ENCODE data around the gene FAM83E. TPM values are rescaled to one million over a fixed set of nuclear protein-coding genes. Genes with fewer than 3 reads are reported as not detected.

Gene FAM83E
- total and polyA plus RNA-seq, 3 donors from 2014 or later = 0.99 to 2.2 (median 1.6) TPM

DNA sequence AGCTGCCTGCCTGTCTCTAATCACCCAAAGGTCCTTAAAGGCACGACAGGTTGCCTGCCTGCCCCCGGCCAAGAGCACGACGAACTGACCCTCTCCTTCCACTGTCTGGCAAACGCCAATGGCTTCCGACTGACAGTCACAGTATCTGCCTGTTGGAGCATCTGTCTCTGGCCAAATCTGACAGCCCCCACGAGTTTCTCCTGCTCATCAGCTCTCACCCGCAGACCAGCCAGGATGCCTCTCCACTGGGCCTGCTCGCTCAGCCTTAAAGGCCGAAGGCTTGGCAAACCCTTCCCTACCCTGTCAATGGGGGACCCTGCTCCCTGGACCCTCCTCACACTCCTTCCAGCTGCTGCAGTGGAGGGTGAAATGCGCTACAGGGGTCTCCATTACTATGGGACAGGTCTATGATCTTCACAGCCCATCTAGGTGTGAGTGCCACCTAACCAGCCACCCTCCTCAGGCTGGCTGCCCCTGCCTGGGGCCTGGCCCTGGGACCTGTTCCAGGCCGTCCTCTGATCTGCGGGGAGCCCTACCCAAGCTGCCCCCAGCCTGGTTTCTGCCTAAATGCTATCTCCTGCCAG is 932 bp downstream of the FAM83E start:
- Histone ChIP-seq H3K36me3 (ENCODE audit: low read depth, missing control alignments) (no peaks in the 10 kb centered on the region), H3K27me3 (no peaks in the 10 kb centered on the region), H3K4me3 (no peak overlapping the region), H3K27ac (no peak overlapping the region), H3K4me1 (peaks cover 16% of the 10 kb centered on the region), H3K9me3 (no peaks in the 10 kb centered on the region)
- no peak for DNase-seq
- 68 to 73% methylated on average over 5 to 13 of the region's 13 CpGs for WGBS, 2 donors
- TF ChIP-seq CTCF (IDR thresholded peaks at IDR 0.05) (no peak), POLR2A (IDR thresholded peaks at IDR 0.05) (no peak)
- intact Hi-C loops (cut with DNase I; ENCODE audit: low total_unique reads) = no loop called here

- Histone ChIP-seq H3K4me3 (no peak overlapping the region), H3K9me3 (no peaks in the 10 kb centered on the region), H3K4me1 (peaks cover 16% of the 10 kb centered on the region), H3K27ac (no peak overlapping the region), H3K36me3 (ENCODE audit: low read depth, missing control alignments) (no peaks in the 10 kb centered on the region), H3K27me3 (no peaks in the 10 kb centered on the region)
- no peak for DNase-seq
- TF ChIP-seq POLR2A (IDR thresholded peaks at IDR 0.05) = no peak
- TF ChIP-seq CTCF (IDR thresholded peaks at IDR 0.05) = no peak
- 88% methylated on average over 19 to 39 of the region's 39 CpGs for WGBS, 2 donors
- intact Hi-C loops (cut with DNase I; ENCODE audit: low total_unique reads) = no loop called here
Measured at GRCh38 chr19:48613024-48613851, 1.6 kb downstream of the FAM83E start.

GRCh38 chr19:48611872-48612271 is 3.0 kb downstream of the FAM83E start:
- H3K27ac ChIP-seq = no peak overlapping the region
- DNase-seq = no peak
- no peaks in the 10 kb centered on the region for H3K27me3 ChIP-seq
- 90% methylated on average over 3 to 14 of the region's 14 CpGs for WGBS, 2 donors
- H3K4me1 ChIP-seq = peaks cover 6% of the 10 kb centered on the region
- no peaks in the 10 kb centered on the region for H3K9me3 ChIP-seq
- TF ChIP-seq POLR2A (IDR thresholded peaks at IDR 0.05) = no peak
- H3K36me3 ChIP-seq (ENCODE audit: low read depth, missing control alignments) = no peaks in the 10 kb centered on the region
- intact Hi-C loops (cut with DNase I; ENCODE audit: low total_unique reads) = no loop called here
- no peak overlapping the region for H3K4me3 ChIP-seq

DNA sequence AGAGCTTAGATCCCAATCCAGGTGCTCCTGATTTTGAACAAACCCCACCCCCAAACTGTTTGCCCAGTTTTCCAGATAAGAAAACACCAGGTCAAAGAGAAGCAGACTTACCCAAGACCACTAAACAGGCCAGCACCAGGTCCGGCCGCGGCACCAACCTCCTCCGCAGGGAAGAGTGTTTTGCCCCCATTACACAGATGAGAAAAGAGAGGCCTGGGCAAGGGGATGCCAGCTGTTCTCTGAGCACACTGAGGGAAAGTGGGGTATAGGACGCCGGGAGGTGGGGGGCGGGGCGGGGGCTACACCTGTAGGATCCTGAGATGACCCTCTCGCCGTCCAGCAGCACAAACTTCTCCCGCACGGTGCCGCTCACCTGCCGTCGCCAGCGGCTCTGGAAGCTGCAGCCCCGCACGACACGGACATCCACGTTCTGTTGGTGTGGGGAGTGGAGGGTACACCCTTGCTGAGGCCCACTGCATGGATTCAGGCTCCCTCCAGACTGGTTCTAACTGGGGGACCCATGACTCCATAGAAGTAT is 5.2 kb downstream of the FAM83E start:
- Histone ChIP-seq H3K4me3 (no peak overlapping the region), H3K4me1 (no peaks in the 10 kb centered on the region), H3K27ac (no peak overlapping the region), H3K36me3 (ENCODE audit: low read depth, missing control alignments) (no peaks in the 10 kb centered on the region), H3K27me3 (no peaks in the 10 kb centered on the region), H3K9me3 (no peaks in the 10 kb centered on the region)
- 88 to 91% methylated on average over 20 of the region's 20 CpGs for WGBS, 2 donors
- intact Hi-C loops (cut with DNase I; ENCODE audit: low total_unique reads) = no loop called here
- TF ChIP-seq POLR2A (IDR thresholded peaks at IDR 0.05) (no peak), CTCF (IDR thresholded peaks at IDR 0.05) (no peak)
- no peak for DNase-seq

GRCh38 chr19:48608798-48609263 is 6.0 kb downstream of the FAM83E start:
- no peaks in the 10 kb centered on the region for H3K4me1 ChIP-seq
- H3K36me3 ChIP-seq (ENCODE audit: low read depth, missing control alignments) = no peaks in the 10 kb centered on the region
- TF ChIP-seq POLR2A (IDR thresholded peaks at IDR 0.05) (no peak), CTCF (IDR thresholded peaks at IDR 0.05) (peak in 2 of 3 experiments; percentile 18 to 26)
- H3K4me3 ChIP-seq = no peak overlapping the region
- no peak overlapping the region for H3K27ac ChIP-seq
- no peaks in the 10 kb centered on the region for H3K9me3 ChIP-seq
- intact Hi-C loops (cut with DNase I; ENCODE audit: low total_unique reads) = no loop called here
- H3K27me3 ChIP-seq = no peaks in the 10 kb centered on the region
- no peak for DNase-seq
- WGBS, 2 donors = 35 to 40% methylated on average over 8 to 9 of the region's 9 CpGs

All from testis (tissue), 3 donors.